NT2/D1 (cell line): ENCODE data around the gene ABHD11.

ENCODE experiments used
- DNase-seq: peaks from one replicate; pipeline ENCODE4 v3.0.0-alpha.2; 2011; ENCODE audit warnings: low read depth, low spot score
- H3K27me3 ChIP-seq: 2 replicates; pipeline ENCODE4 v1.6.0; 2011; ENCODE audit warnings: mild to moderate bottlenecking; ENCODE audit not compliant: insufficient read length, insufficient read depth
- H3K36me3 ChIP-seq: 2 replicates; pipeline ENCODE4 v1.6.1; 2011; ENCODE audit warnings: mild to moderate bottlenecking, low read length, mixed read lengths; ENCODE audit not compliant: insufficient read depth, insufficient read length
- H3K4me1 ChIP-seq: 2 replicates; pipeline ENCODE4 v1.5.1; 2011; ENCODE audit not compliant: insufficient read depth, insufficient read length
- H3K4me3 ChIP-seq: 2 replicates; pipeline ENCODE4 v1.5.1; 2011; ENCODE audit warnings: low read depth; ENCODE audit not compliant: insufficient read length
- H3K9ac ChIP-seq: 2 replicates; pipeline ENCODE4 v1.6.0; 2011; ENCODE audit warnings: low read depth; ENCODE audit not compliant: insufficient read length
- H3K9me3 ChIP-seq: 2 replicates; pipeline ENCODE4 v1.5.1; 2011; ENCODE audit warnings: mild to moderate bottlenecking, low read length; ENCODE audit not compliant: insufficient read depth
- SUZ12 ChIP-seq: IDR thresholded peaks from 2 replicates; pipeline ENCODE4 v1.6.1; 2011; ENCODE audit not compliant: insufficient read length, insufficient read depth; ENCODE audit errors: extremely low read depth
- YY1 ChIP-seq: IDR thresholded peaks from 2 replicates; pipeline ENCODE4 v1.6.1; 2011; ENCODE audit not compliant: insufficient read length, insufficient read depth
- ZNF274 ChIP-seq: IDR thresholded peaks from 2 replicates; pipeline ENCODE4 v1.6.1; 2011; ENCODE audit warnings: mild to moderate bottlenecking, low read depth, low read length

The ABHD11 gene

GRCh38 chr7:73761854-73762658 lies 23.5 kb upstream of the ABHD11 start:
- Histone ChIP-seq H3K27me3 (no peaks in the 10 kb centered on the region), H3K4me3 (no peak overlapping the region), H3K9ac (no peak overlapping the region), H3K9me3 (no peaks in the 10 kb centered on the region), H3K4me1 (peaks cover 4% of the 10 kb centered on the region), H3K36me3 (no peaks in the 10 kb centered on the region)
- DNase-seq = no peak
- TF ChIP-seq YY1 = no peak
- no peak for TF ChIP-seq SUZ12
- TF ChIP-seq ZNF274 = no peak

- Histone ChIP-seq H3K4me1 (peaks cover 4% of the 10 kb centered on the region), H3K27me3 (no peaks in the 10 kb centered on the region), H3K36me3 (no peaks in the 10 kb centered on the region), H3K9ac (no peak overlapping the region), H3K9me3 (no peaks in the 10 kb centered on the region), H3K4me3 (no peak overlapping the region)
- no peak for DNase-seq
- no peak for TF ChIP-seq YY1
- no peak for TF ChIP-seq ZNF274
- TF ChIP-seq SUZ12 = no peak
Observed at GRCh38 chr7:73758581-73759138, 20.1 kb upstream of the ABHD11 start.

GRCh38 chr7:73749931-73750776 lies 11.6 kb upstream of the ABHD11 start:
- no peak for DNase-seq
- TF ChIP-seq YY1 (no peak), SUZ12 (no peak), ZNF274 (no peak)
- no peaks in the 10 kb centered on the region for H3K36me3 ChIP-seq

GRCh38 chr7:73746378-73746777 lies 7.8 kb upstream of the ABHD11 start:
- Histone ChIP-seq H3K9me3 (no peaks in the 10 kb centered on the region; the same call in 1 of the 2 replicates), H3K36me3 (no peaks in the 10 kb centered on the region), H3K27me3 (no peaks in the 10 kb centered on the region), H3K4me3 (no peak overlapping the region), H3K9ac (peak overlapping the region; percentile 21), H3K4me1 (peaks cover 3% of the 10 kb centered on the region)
- no peak for DNase-seq
- no peak for TF ChIP-seq SUZ12
- no peak for TF ChIP-seq YY1
- TF ChIP-seq ZNF274 = no peak

More at GRCh38 chr7:73749931-73750776, 11.6 kb upstream of the ABHD11 start:
- no peaks in the 10 kb centered on the region; the same call in 1 of the 2 replicates for H3K9me3 ChIP-seq
- no peak overlapping the region for H3K9ac ChIP-seq
- no peaks in the 10 kb centered on the region for H3K27me3 ChIP-seq
- no peak overlapping the region for H3K4me3 ChIP-seq
- H3K4me1 ChIP-seq = no peaks in the 10 kb centered on the region

- Histone ChIP-seq H3K4me3 (no peak overlapping the region), H3K4me1 (peaks cover 7% of the 10 kb centered on the region), H3K27me3 (peaks cover 4% of the 10 kb centered on the region), H3K9me3 (no peaks in the 10 kb centered on the region), H3K9ac (peak overlapping the region; percentile 72), H3K36me3 (no peaks in the 10 kb centered on the region)
- peak; percentile 76 for DNase-seq
- TF ChIP-seq ZNF274 = no peak
- TF ChIP-seq YY1 = no peak
- no peak for TF ChIP-seq SUZ12
Observed at GRCh38 chr7:73742753-73743641, 4.4 kb upstream of the ABHD11 start.

GRCh38 chr7:73742338-73742752 lies 3.7 kb upstream of the ABHD11 start:
- Histone ChIP-seq H3K36me3 (peaks cover 4% of the 10 kb centered on the region), H3K9ac (peak overlapping the region; percentile 72), H3K27me3 (peaks cover 4% of the 10 kb centered on the region), H3K4me3 (no peak overlapping the region), H3K9me3 (no peaks in the 10 kb centered on the region), H3K4me1 (peaks cover 7% of the 10 kb centered on the region)
- DNase-seq = no peak
- TF ChIP-seq YY1 (no peak), ZNF274 (no peak), SUZ12 (no peak)
